ENCODE measurements around the gene LCN15. TPM values are rescaled to one million over a fixed set of nuclear protein-coding genes. Genes with fewer than 3 reads are reported as not detected.

LCN15 gene
- total and polyA plus RNA-seq, 9 donors = 0.16 to 4.0 (median 0.68) TPM; not detected in 1

GRCh38 chr9:136729926-136730325 is 34.4 kb downstream of the LCN15 start:
- H3K27ac ChIP-seq (ENCODE audit: low read length) = no peak overlapping the region
- no peak for DNase-seq
- peaks cover 35% of the 10 kb centered on the region for H3K4me1 ChIP-seq (ENCODE audit: control insufficient read depth, insufficient read depth, low read length)
- H3K27me3 ChIP-seq (ENCODE audit: control insufficient read depth, insufficient read depth, low read length) = no peaks in the 10 kb centered on the region
- H3K9me3 ChIP-seq (replicated peaks; ENCODE audit: control insufficient read depth, low read depth, low read length) = no peaks in the 10 kb centered on the region
- no peak overlapping the region for H3K4me3 ChIP-seq (ENCODE audit: low read length)
- peaks cover 19% of the 10 kb centered on the region for H3K36me3 ChIP-seq (ENCODE audit: control insufficient read depth, insufficient read depth, low read length)
- WGBS (ENCODE audit: insufficient coverage) = 86% methylated on average over 7 of the region's 8 CpGs

- WGBS (ENCODE audit: insufficient coverage) = 65% methylated on average over 7 of the region's 7 CpGs
- Histone ChIP-seq H3K4me3 (ENCODE audit: low read length) (peak overlapping the region; percentile 92), H3K4me1 (ENCODE audit: control insufficient read depth, insufficient read depth, low read length) (peaks cover 35% of the 10 kb centered on the region), H3K27me3 (ENCODE audit: control insufficient read depth, insufficient read depth, low read length) (no peaks in the 10 kb centered on the region), H3K27ac (ENCODE audit: low read length) (no peak overlapping the region), H3K36me3 (ENCODE audit: control insufficient read depth, insufficient read depth, low read length) (peaks cover 26% of the 10 kb centered on the region), H3K9me3 (replicated peaks; ENCODE audit: control insufficient read depth, low read depth, low read length) (no peaks in the 10 kb centered on the region)
- DNase-seq = no peak
These were observed 35.2 kb downstream of the LCN15 start for GRCh38 chr9:136729144-136729543.

DNA sequence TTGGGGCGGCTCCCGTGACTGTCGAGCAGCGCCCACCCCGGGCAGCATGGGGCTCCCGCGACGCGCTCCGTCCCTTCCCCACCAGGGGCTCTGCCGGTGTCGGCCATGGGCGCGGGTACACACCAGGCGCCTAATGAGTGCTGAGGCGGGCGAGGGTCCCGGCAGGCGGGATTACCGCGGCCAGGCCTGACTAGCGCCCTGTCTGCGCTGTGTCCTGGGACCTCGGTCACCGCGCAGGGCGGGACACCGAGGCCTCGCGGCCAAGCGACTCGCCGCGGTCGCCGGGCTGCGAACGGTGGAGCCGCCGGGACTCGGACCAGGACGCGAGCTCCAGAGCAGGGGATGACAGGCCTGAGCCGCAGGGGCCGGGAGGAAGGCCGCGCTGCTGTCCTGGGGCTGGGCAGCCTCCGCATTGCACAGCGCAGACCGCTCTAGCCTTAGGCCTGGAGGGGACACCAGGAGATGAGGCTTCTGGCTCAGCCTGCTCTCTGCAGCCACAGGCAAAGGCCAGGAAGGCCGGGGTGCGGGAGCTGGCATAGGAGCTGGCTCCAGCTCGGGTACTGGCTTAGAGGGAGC is 35.7 kb downstream of the LCN15 start:
- Histone ChIP-seq H3K27ac (ENCODE audit: low read length) (no peak overlapping the region), H3K9me3 (replicated peaks; ENCODE audit: control insufficient read depth, low read depth, low read length) (no peaks in the 10 kb centered on the region), H3K4me3 (ENCODE audit: low read length) (peak overlapping the region; percentile 92), H3K4me1 (ENCODE audit: control insufficient read depth, insufficient read depth, low read length) (peaks cover 35% of the 10 kb centered on the region), H3K27me3 (ENCODE audit: control insufficient read depth, insufficient read depth, low read length) (no peaks in the 10 kb centered on the region), H3K36me3 (ENCODE audit: control insufficient read depth, insufficient read depth, low read length) (peaks cover 31% of the 10 kb centered on the region)
- DNase-seq = no peak
- under 1% methylated on average over 50 of the region's 53 CpGs for WGBS (ENCODE audit: insufficient coverage)

GRCh38 chr9:136728080-136728547 is 36.2 kb downstream of the LCN15 start:
- under 1% methylated on average over 66 of the region's 66 CpGs for WGBS (ENCODE audit: insufficient coverage)
- peaks cover 35% of the 10 kb centered on the region for H3K4me1 ChIP-seq (ENCODE audit: control insufficient read depth, insufficient read depth, low read length)

GRCh38 chr9:136726631-136727191 is 37.6 kb downstream of the LCN15 start:
- Histone ChIP-seq H3K36me3 (ENCODE audit: control insufficient read depth, insufficient read depth, low read length) (peaks cover 51% of the 10 kb centered on the region), H3K27me3 (ENCODE audit: control insufficient read depth, insufficient read depth, low read length) (no peaks in the 10 kb centered on the region), H3K9me3 (replicated peaks; ENCODE audit: control insufficient read depth, low read depth, low read length) (no peaks in the 10 kb centered on the region), H3K4me1 (ENCODE audit: control insufficient read depth, insufficient read depth, low read length) (peaks cover 44% of the 10 kb centered on the region), H3K27ac (ENCODE audit: low read length) (no peak overlapping the region), H3K4me3 (ENCODE audit: low read length) (peak overlapping the region; percentile 92)
- DNase-seq = no peak
- 47% methylated on average over 4 of the region's 18 CpGs for WGBS (ENCODE audit: insufficient coverage)

More at GRCh38 chr9:136728080-136728547, 36.2 kb downstream of the LCN15 start:
- Histone ChIP-seq H3K36me3 (ENCODE audit: control insufficient read depth, insufficient read depth, low read length) (peaks cover 37% of the 10 kb centered on the region), H3K9me3 (replicated peaks; ENCODE audit: control insufficient read depth, low read depth, low read length) (no peaks in the 10 kb centered on the region), H3K4me3 (ENCODE audit: low read length) (peak overlapping the region; percentile 92), H3K27ac (ENCODE audit: low read length) (no peak overlapping the region), H3K27me3 (ENCODE audit: control insufficient read depth, insufficient read depth, low read length) (no peaks in the 10 kb centered on the region)
- DNase-seq = peak; percentile 95

DNA sequence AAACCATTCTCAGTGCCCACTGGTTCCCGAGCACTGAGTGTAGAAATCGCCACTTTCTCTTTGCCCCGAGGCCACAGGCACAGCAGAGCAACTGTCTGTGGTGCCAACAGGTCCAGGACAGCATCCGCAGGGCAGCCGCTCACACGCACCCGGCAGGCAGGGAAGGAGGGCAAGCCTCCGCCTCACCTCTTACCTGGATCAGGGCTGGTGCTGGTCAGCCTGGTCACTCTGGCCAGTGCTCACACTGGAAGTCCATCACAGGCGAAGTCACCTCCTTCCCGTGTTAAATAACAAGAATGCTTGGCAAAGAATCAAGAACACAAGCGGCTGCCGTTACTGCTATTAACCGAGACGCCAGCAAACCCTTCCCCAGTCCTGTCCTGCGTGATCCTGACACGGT is 38.2 kb downstream of the LCN15 start:
- H3K9me3 ChIP-seq (replicated peaks; ENCODE audit: control insufficient read depth, low read depth, low read length) = no peaks in the 10 kb centered on the region
- H3K27ac ChIP-seq (ENCODE audit: low read length) = no peak overlapping the region
- H3K27me3 ChIP-seq (ENCODE audit: control insufficient read depth, insufficient read depth, low read length) = no peaks in the 10 kb centered on the region
- peaks cover 50% of the 10 kb centered on the region for H3K4me1 ChIP-seq (ENCODE audit: control insufficient read depth, insufficient read depth, low read length)
- H3K4me3 ChIP-seq (ENCODE audit: low read length) = no peak overlapping the region
- DNase-seq = no peak
- WGBS (ENCODE audit: insufficient coverage) = 59% methylated on average over 16 of the region's 16 CpGs
- H3K36me3 ChIP-seq (ENCODE audit: control insufficient read depth, insufficient read depth, low read length) = peaks cover 57% of the 10 kb centered on the region

- H3K9me3 ChIP-seq (replicated peaks; ENCODE audit: control insufficient read depth, low read depth, low read length) = no peaks in the 10 kb centered on the region
- DNase-seq = no peak
- no peaks in the 10 kb centered on the region for H3K27me3 ChIP-seq (ENCODE audit: control insufficient read depth, insufficient read depth, low read length)
- no peak overlapping the region for H3K27ac ChIP-seq (ENCODE audit: low read length)
- no peak overlapping the region for H3K4me3 ChIP-seq (ENCODE audit: low read length)
- WGBS (ENCODE audit: insufficient coverage) = 50% methylated on average over 10 of the region's 10 CpGs
- peaks cover 60% of the 10 kb centered on the region for H3K36me3 ChIP-seq (ENCODE audit: control insufficient read depth, insufficient read depth, low read length)
- H3K4me1 ChIP-seq (ENCODE audit: control insufficient read depth, insufficient read depth, low read length) = peaks cover 55% of the 10 kb centered on the region
These were observed 38.7 kb downstream of the LCN15 start for GRCh38 chr9:136725612-136726011.

DNA sequence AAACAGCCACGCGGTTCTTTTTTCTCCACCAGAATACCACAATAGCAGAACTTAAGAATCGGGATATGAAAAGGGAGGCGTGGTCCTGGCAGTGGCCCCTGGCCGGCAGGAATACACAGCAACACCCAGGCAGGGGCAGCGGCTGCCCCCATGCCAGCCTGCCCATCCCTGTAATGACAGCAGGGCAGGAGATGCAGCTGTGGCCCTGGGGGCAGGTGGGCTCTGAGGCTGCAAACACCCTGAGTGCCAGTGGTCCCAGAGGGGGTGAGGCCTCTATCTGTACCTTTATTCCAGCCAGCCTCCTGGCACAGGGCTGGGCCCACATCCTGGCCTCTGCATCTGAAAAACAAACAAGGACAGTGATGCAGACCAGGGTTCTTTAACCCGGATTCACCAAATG is 39.5 kb downstream of the LCN15 start:
- no peaks in the 10 kb centered on the region for H3K27me3 ChIP-seq (ENCODE audit: control insufficient read depth, insufficient read depth, low read length)
- H3K4me1 ChIP-seq (ENCODE audit: control insufficient read depth, insufficient read depth, low read length) = peaks cover 64% of the 10 kb centered on the region
- peaks cover 63% of the 10 kb centered on the region for H3K36me3 ChIP-seq (ENCODE audit: control insufficient read depth, insufficient read depth, low read length)
- no peak for DNase-seq
- no peaks in the 10 kb centered on the region for H3K9me3 ChIP-seq (replicated peaks; ENCODE audit: control insufficient read depth, low read depth, low read length)
- H3K4me3 ChIP-seq (ENCODE audit: low read length) = no peak overlapping the region
- H3K27ac ChIP-seq (ENCODE audit: low read length) = no peak overlapping the region
- WGBS (ENCODE audit: insufficient coverage) = no CpG with 5 or more reads among the region's 7 CpGs

GRCh38 chr9:136723989-136724388 is 40.3 kb downstream of the LCN15 start:
- H3K27me3 ChIP-seq (ENCODE audit: control insufficient read depth, insufficient read depth, low read length) = no peaks in the 10 kb centered on the region
- DNase-seq = no peak
- H3K36me3 ChIP-seq (ENCODE audit: control insufficient read depth, insufficient read depth, low read length) = peaks cover 63% of the 10 kb centered on the region
- WGBS (ENCODE audit: insufficient coverage) = 88% methylated on average over 5 of the region's 8 CpGs
- H3K4me1 ChIP-seq (ENCODE audit: control insufficient read depth, insufficient read depth, low read length) = peaks cover 65% of the 10 kb centered on the region
- H3K9me3 ChIP-seq (replicated peaks; ENCODE audit: control insufficient read depth, low read depth, low read length) = no peaks in the 10 kb centered on the region
- H3K27ac ChIP-seq (ENCODE audit: low read length) = no peak overlapping the region
- H3K4me3 ChIP-seq (ENCODE audit: low read length) = no peak overlapping the region

- peaks cover 63% of the 10 kb centered on the region for H3K36me3 ChIP-seq (ENCODE audit: control insufficient read depth, insufficient read depth, low read length)
- no peak overlapping the region for H3K27ac ChIP-seq (ENCODE audit: low read length)
- no peaks in the 10 kb centered on the region for H3K27me3 ChIP-seq (ENCODE audit: control insufficient read depth, insufficient read depth, low read length)
- H3K4me1 ChIP-seq (ENCODE audit: control insufficient read depth, insufficient read depth, low read length) = peaks cover 61% of the 10 kb centered on the region
- no peak overlapping the region for H3K4me3 ChIP-seq (ENCODE audit: low read length)
- H3K9me3 ChIP-seq (replicated peaks; ENCODE audit: control insufficient read depth, low read depth, low read length) = no peaks in the 10 kb centered on the region
- WGBS (ENCODE audit: insufficient coverage) = 88% methylated on average over 31 of the region's 32 CpGs
- no peak for DNase-seq
These were observed 40.8 kb downstream of the LCN15 start for GRCh38 chr9:136723362-136723976.
